NCI-H128 (cell line): Measurements from ENCODE around the gene COL17A1.

Experiments used
- DNase-seq: peaks from one replicate; lab custom pipeline; 2025; ENCODE audit not compliant: unreplicated experiment; lab: John Stamatoyannopoulos, UW

The COL17A1 gene

GRCh38 chr10:104085801-104086400 lies at the start of gene COL17A1:
COL17A1 (minus strand) TSS chr10:104085880; CDS start chr10:104080673, 5,207 bp downstream.
- no peak for DNase-seq

- no peak for DNase-seq
Measured at GRCh38 chr10:104130041-104130440, 44.4 kb upstream of the COL17A1 start.

DNA sequence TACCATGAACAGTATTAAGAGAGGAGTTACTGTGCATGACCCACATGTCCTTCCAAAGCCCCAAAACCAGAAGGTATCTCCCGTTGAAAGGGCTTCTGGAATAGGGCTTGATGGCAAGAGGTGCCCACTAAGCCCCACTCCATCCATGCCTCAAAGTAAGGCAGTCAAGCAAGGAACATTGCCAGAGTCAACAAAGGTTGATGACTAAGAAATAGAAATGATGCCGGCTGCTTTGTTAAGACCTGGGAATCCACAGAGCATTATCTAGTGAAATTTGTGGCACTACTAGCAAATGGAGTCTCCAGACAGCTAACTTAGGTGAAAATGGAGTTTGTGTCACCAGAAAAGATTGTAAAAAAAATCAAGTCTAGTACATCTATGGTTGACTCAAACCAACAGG lies 42.5 kb upstream of the COL17A1 start:
- no peak for DNase-seq

DNA sequence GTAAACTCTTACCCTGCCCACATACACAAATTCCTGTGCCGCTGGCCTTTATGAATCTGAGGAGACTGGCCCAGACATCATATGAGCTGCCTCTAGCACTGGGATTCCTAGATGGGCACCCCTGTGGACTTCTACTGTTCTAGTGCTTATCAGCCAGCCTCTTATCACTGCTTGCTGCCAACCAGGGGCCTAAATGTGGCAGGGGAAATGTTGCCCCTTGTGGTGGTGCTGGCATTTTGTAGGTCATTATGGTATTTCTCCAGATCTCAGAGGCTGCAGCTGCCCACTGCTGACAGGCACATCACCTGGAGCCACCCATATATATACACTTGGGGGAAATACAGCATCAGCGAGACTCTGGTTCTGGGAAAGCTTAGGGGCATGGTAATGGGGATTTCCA lies 41.7 kb upstream of the COL17A1 start:
- DNase-seq = no peak

DNA sequence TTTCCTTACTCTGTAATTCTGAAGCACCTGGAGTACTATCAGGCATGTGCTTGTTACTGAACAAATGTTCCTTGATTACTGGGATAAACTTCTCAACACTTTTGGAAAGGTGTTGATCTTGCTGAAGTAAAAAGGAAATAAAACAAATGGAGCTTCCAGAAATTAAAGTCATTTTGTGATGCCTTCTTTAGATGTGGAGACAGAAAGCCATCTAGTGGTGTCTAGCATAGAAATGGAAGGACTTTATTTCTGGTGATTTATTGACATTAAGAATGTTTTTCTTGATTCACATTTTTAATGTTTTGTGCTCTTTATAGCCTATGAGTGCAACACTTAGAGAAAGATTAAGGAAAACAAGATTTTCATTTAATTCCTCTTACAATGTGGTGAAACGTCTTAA lies 37.7 kb upstream of the COL17A1 start:
- no peak for DNase-seq

DNA sequence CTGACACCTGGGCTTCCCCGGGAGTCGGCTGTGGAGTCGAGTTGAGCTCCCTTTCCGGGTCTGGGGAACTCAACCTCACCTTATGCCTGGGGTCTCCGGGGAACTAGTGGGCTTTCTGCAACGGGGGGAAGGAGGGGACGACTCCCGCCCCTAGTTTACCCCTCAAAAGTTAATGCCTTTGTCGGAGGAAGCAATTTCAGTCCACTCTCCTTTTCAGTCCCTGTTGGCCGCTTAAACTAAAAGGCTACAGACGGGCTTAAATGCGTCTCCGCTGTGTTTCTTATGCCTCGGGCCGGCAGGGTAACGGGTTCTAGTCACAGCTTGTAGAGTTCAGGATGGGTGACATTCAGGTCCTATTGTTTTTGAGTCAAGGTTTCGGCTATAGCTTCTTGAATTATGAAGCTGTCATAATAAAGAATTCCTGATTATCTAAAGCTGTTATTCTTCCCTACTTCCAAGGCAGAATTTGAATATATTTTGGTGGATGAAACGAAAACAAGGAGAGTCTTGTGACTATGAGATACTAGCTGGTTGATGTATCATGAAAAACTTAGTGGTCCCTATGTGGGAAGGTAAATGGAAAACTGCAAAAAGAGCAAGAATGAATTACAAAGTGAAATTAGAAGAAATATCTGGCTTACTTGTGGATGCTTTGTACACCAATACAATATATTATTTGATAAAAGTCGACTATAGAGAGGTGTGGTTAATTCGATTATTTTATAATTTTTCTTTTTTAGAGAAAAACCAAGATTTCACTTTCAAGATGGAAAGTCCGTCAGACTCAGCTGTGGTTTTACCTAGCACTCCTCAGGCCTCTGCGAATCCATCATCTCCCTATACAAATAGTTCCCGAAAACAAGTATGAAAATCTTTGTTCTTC lies 36.8 kb upstream of the COL17A1 start:
- peak; percentile 59 for DNase-seq

DNA sequence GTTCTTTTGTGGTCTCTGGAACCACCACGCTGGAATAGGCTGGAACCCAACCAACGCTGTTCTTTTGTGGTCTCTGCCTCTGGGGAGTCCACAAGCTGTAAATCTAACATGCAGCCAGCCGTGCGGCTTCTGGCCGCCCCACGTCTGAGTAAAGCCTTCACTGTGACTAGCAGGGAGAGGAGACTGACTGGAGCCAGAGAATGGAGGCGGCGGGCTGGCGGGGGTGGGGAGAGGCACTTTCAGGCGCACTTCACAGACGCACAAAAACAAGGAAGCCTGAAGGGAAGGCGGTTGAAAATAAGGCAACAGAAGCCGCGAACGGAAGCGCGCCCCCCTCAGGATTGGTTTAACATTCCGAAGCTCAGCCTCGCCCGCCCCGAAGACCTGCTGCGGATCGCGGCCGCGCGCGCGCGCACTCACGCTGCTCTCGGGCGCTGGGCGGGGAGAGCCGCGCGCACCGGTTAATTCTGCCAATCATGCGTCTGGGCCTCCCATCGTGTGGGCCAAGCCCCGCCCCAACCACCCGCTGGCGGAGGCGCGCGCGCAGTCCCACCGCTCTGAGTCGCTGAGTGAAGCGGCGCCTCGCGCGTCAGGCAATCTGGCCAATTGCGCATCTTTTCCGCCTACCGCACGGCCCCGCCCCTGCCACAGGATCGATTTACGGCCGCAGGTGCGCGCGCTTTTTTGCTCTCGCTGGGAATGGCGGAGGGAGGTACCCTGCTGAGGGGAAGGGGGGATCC lies 36.0 kb upstream of the COL17A1 start, which contains the start of gene SFR1:
SFR1 (plus strand) TSS at position 687 of the 740 bp plus-strand sequence; CDS start at position 700, 13 bp downstream.
- DNase-seq = peak; percentile 98

- no peak for DNase-seq
Measured at GRCh38 chr10:104120903-104121484, 35.3 kb upstream of the COL17A1 start.

DNA sequence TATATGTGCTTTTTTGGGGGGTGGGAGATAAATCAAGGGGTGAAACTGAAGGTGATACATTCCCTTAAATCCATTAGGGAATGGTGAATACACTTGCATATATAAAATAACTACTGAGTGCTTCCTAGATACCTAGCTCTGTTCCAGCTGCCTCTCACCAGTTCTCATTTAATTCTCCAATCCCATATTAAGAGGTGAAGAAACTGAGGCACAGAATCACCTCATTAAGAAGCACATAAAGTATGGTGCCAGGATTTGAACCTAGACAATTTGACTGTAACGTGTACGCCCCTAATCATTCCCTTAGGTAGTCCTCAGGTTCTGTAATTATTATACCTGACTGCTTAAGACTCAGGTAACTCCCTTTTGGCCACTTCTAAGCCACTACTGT lies 34.8 kb upstream of the COL17A1 start:
- DNase-seq = no peak

GRCh38 chr10:104119996-104120395 lies 34.3 kb upstream of the COL17A1 start:
- no peak for DNase-seq

DNA sequence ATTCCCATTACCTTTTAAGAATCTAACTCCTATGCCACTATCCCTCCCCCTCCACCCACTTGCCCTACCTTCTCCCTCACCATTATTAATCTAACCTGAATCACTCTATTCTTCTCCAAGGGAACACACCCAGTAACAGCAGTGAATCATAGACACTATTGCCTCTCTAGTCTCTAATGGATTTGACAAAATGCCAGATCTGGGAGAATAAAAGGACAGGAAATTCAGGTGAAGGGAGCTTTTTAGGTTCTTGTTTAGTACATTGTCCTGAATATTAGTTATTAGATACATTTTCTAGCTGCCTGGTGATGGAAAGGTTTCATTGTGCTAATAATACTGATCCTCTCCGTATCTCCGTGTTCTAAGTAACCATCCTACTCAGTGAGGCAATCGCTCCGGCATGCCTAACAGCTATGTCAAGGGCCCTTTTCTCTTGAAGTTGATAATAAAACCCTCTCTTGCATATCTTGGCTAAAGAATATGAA lies 32.2 kb upstream of the COL17A1 start:
- peak; percentile 1 for DNase-seq

- no peak for DNase-seq
Measured at GRCh38 chr10:104113376-104113956, 27.8 kb upstream of the COL17A1 start.

GRCh38 chr10:104109908-104110662 lies 24.4 kb upstream of the COL17A1 start:
- no peak for DNase-seq

DNA sequence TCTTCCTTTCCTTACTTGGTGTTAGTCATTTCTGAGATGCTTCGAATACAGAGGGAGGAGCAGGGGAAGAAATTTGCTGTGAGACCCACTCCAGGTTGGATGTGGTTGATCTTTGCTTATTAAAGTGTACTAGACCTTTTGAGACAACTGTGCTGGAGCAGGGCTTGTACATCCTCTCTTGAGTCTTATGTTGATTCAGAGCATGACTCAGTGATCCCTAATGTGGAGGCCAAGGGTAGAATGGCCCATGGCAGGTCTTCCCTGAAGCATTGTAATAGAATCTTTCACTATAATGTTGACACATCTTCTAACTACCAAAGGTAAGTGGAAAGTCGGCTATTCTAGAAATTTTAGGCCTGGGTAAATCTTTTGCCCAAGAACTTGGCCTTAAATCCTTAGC lies 19.2 kb upstream of the COL17A1 start:
- DNase-seq = no peak

GRCh38 chr10:104104418-104104817 lies 18.7 kb upstream of the COL17A1 start:
- no peak for DNase-seq

DNA sequence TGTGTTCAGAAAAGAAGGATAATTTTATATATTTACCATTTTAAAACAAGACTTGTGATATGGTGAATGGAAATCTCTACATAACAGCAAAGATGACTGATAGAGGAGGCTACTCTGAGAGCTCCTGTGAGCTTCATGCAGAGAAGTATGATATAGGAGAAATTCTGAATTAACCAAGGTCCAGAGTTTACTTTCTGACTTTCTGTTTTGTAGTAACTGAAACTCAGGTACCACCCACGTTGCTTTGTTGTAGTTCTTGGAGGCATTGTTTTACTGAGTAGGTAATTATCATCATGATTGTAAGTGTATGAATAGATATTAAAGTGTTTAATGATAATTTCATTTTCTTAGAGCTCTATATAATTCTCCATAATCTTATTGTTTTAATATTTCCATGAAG lies 18.3 kb upstream of the COL17A1 start:
- DNase-seq = no peak

- DNase-seq = no peak
Measured at GRCh38 chr10:104101902-104102301, 16.2 kb upstream of the COL17A1 start.

- DNase-seq = no peak
Measured at GRCh38 chr10:104100795-104101194, 15.1 kb upstream of the COL17A1 start.

DNA sequence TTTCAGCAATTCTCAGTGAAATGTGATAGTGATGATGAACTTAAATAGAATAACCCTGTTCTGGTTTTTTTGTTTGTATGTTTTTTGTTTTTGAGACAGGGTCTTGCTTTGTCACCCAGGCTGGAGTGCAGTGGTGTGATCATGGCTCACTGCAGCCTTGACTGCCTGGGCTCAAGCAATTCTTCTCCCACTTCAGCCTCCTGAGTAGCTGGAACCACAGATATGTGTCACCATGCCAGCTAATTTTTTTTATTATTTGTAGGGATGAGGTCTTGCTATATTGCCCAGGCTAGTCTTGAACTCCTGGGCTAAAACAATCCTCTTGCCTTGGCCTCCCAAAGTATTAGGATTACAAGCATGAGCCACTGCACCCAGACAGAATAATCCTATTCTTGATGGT lies 14.3 kb upstream of the COL17A1 start:
- no peak for DNase-seq

DNA sequence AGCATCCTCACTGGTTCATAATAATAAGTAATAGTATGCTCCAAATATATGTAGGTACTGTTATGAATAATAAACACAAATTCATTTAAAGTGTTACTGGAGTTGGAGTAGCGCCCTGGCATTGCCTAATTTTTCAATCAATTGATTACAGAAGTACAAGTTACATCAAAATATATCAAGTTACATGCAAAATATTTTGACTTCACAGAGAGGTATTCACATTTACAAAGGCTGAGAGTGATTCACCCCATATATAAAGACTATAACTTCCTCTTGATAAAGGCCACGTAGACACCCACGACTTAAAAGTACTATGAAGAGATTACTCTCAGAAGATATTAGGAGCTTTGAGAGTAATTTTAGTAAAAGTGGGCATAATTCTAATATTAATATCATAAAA lies 13.6 kb upstream of the COL17A1 start:
- DNase-seq = no peak
